Activated CD4-positive, alpha-beta memory T cell treated with anti-CD3 and anti-CD28 coated beads for 36 hours (primary cell): ENCODE measurements around the gene KDM6B. TPM values are rescaled to one million over a fixed set of nuclear protein-coding genes. Genes with fewer than 3 reads are reported as not detected.
"Not testable (repeated sequence)": the region's sequence is repeated elsewhere in the genome, so short reads cannot be mapped to it uniquely, and the experiment has no call there.

ENCODE experiments used
- CTCF ChIA-PET: fragments of 350-600 bp; sonication (Branson Sonifier 250); formaldehyde crosslinking; loops from one replicate; lab custom pipeline; 2021; ENCODE audit warnings: antibody characterized with exemption, inconsistent platforms; lab: Charles Lee
- POLR2A ChIA-PET: fragments of 350-600 bp; sonication (Branson Sonifier 250); formaldehyde crosslinking; loops from one replicate; lab custom pipeline; 2021; ENCODE audit warnings: antibody characterized with exemption; lab: Charles Lee
- DNase-seq: peaks from one replicate; pipeline ENCODE4 v3.0.0-alpha.2; 2020
- H3K27ac Mint-ChIP-seq: one replicate; pipeline ENCODE4 v1.8.0; 2021; ENCODE audit warnings: mixed read lengths
- H3K27me3 Mint-ChIP-seq: one replicate; pipeline ENCODE4 v1.8.0; 2021; ENCODE audit warnings: mixed read lengths
- H3K36me3 Mint-ChIP-seq: one replicate; pipeline ENCODE4 v1.8.0; 2021; ENCODE audit warnings: mixed read lengths
- H3K4me1 Mint-ChIP-seq: one replicate; pipeline ENCODE4 v1.8.0; 2021; ENCODE audit warnings: low read depth, mixed read lengths
- H3K4me3 Mint-ChIP-seq: one replicate; pipeline ENCODE4 v1.8.0; 2021; ENCODE audit warnings: mild to moderate bottlenecking, mixed read lengths
- H3K9me3 Mint-ChIP-seq: one replicate; pipeline ENCODE4 v1.8.0; 2021; ENCODE audit warnings: mixed read lengths
- intact Hi-C: fragments of 100-400 bp; cut with micrococcal nuclease; formaldehyde crosslinking; loops from one replicate; pipeline ENCODE4 v1.15.1; 2023
- total RNA-seq, 2 experiments: library from RNA; stranded (reverse); gene quantifications; one replicate each; pipeline ENCODE4 v1.2.3, GENCODE V29; 2021

The KDM6B gene
- total RNA-seq, 2 experiments from 2014 or later: 44.1 to 49.6 TPM

DNA sequence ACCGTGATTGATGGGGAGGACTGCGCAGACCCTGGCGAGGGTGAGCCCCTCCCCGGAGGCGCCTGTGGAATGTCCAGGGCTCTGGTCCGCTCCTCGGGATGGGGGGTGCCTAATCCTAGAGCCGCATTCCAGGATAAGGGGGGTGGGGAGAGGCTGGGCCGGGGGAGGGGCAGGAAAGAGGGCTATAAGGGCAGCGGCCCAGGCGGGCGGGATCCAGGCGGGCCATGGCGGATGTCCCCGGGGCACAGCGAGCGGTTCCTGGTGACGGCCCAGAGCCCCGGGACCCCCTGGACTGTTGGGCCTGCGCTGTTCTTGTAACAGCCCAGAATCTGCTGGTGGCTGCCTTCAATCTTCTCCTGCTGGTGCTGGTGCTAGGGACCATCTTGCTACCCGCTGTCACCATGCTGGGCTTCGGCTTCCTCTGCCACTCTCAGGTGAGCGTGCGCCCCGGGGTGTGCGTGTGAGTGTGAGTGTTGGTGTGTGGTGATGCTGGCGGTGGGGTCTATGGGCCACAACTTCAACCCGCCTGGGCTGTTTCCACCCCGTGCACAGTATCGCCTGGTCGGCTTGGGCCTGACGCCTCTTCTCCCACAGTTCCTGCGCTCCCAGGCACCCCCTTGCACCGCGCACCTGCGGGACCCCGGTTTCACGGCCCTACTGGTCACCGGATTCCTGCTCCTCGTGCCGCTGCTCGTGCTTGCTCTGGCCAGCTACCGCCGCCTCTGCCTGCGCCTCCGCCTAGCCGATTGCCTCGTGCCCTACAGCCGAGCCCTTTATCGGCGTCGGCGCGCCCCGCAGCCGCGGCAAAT is 21.0 kb downstream of the KDM6B start, which contains the start of gene TMEM88:
TMEM88 (plus strand) TSS at position 216 of the 809 bp plus-strand sequence; CDS start at position 225, 9 bp downstream.
- H3K27me3 Mint-ChIP-seq: no peaks in the 10 kb centered on the region
- no peak within 1 kb of the TSS for H3K4me3 Mint-ChIP-seq
- H3K4me1 Mint-ChIP-seq: peaks cover 44% of the 10 kb centered on the region
- POLR2A ChIA-PET: interaction anchor here (0.7 to 1.0 kb wide), 2 partner anchors 18 to 136 kb away, joined by 3 read pairs; no protein-coding TSS in a partner anchor
- no peak within 1 kb of the TSS for H3K27ac Mint-ChIP-seq
- CTCF ChIA-PET: interaction anchor here (1.0 to 2.6 kb wide), 2 partner anchors 10 to 20 kb away, joined by 3 to 32 read pairs; no protein-coding TSS in a partner anchor
- no peaks in the 10 kb centered on the region for H3K9me3 Mint-ChIP-seq
- intact Hi-C loops: loop anchor here (10.0 kb wide), 1 partner anchor 110 kb away; no protein-coding TSS in a partner anchor
- DNase-seq: peak; percentile 11
- H3K36me3 Mint-ChIP-seq: peaks cover 30% of the 10 kb centered on the region

GRCh38 chr17:7855660-7856010 is 21.6 kb downstream of the KDM6B start:
- CTCF ChIA-PET: interaction anchor here (1.0 to 2.6 kb wide), 2 partner anchors 11 to 20 kb away, joined by 3 to 32 read pairs; no protein-coding TSS in a partner anchor
- no peak for DNase-seq
- Mint-ChIP-seq H3K9me3 (no peaks in the 10 kb centered on the region), H3K27ac (no peak overlapping the region), H3K4me1 (peaks cover 38% of the 10 kb centered on the region), H3K27me3 (no peaks in the 10 kb centered on the region), H3K36me3 (peaks cover 28% of the 10 kb centered on the region), H3K4me3 (no peak overlapping the region)
- POLR2A ChIA-PET: interaction anchor here (0.7 to 2.3 kb wide), 4 partner anchors 11 to 135 kb away, joined by 3 to 20 read pairs (median 11); no protein-coding TSS in a partner anchor
- intact Hi-C loops: loop anchor here (2.0 to 10.0 kb wide), 3 partner anchors 57 to 133 kb away; no protein-coding TSS in a partner anchor

GRCh38 chr17:7856011-7856810 is 22.2 kb downstream of the KDM6B start:
- intact Hi-C loops: loop anchor here (2.0 to 10.0 kb wide), 3 partner anchors 57 to 133 kb away; no protein-coding TSS in a partner anchor
- peak; percentile 62 for DNase-seq
- Mint-ChIP-seq H3K27me3 (no peaks in the 10 kb centered on the region), H3K4me1 (peaks cover 32% of the 10 kb centered on the region), H3K4me3 (no peak overlapping the region), H3K9me3 (no peaks in the 10 kb centered on the region), H3K36me3 (peaks cover 23% of the 10 kb centered on the region), H3K27ac (no peak overlapping the region)
- CTCF ChIA-PET: interaction anchor here (1.0 to 2.6 kb wide), 15 partner anchors 10 to 218 kb away, joined by 3 to 32 read pairs (median 6); partner anchors contain the start of genes CNTROB, RNF227 and TRAPPC1
- POLR2A ChIA-PET: interaction anchor here (0.7 to 2.3 kb wide), 10 partner anchors 11 to 170 kb away, joined by 3 to 20 read pairs (median 6); partner anchors contain the start of genes KDM6B and RNF227

DNA sequence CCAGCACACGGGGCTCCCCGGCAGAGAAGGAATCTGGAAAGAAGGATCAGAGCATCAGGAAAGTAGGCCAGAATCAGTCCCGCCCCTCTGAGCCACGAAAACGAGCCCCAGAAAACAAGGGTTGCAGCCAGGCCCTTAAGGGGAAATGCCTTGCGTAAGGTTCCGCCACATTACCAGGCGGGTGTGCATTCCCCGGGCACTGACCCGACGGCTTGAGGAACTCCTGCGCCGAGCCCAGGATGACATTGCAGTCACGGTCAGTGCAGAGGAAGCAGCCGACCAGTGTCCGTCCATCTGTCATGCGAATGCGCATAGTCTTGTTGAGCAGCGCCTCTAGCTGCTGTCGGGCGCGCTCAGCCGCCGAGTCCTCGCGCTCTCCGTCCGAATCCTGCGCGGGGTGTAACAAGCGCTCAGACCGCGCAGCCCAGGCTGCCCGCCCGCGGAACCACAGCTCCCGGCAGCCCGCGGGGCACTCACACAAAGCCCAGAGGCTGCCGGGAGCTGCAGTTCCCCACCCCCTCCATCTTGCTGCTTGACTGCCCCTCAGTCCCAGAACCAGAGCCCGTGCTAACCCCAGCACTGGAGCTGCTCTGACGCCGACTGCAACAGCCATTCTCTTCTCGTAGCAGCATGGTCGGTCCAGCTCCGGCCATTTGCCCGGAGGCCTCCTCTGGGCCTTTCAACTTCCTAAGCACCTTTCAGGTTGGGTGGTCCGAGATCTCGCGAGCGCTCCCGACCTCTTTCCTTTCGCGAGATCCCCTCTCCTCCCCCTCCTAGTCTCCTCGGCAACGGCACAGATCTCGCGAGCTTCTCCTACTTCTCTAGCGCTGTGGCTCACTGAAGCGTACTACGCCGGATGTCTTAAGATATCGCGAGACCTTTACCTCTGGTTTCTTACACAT is 23.0 kb downstream of the KDM6B start, which contains the start of gene NAA38:
NAA38 (minus strand) TSS at position 749 of the 902 bp plus-strand sequence; CDS start at position 653, 96 bp downstream.
- H3K4me3 Mint-ChIP-seq: no peak within 1 kb of the TSS
- no peak within 1 kb of the TSS for H3K27ac Mint-ChIP-seq
- ChIA-PET POLR2A (interaction anchor here (0.5 to 2.3 kb wide), 15 partner anchors 12 to 525 kb away, joined by 3 to 20 read pairs (median 5); partner anchors contain the start of genes KDM6B, RNF227 and WRAP53), CTCF (interaction anchor here (0.6 to 2.6 kb wide), 21 partner anchors 8 to 222 kb away, joined by 3 to 32 read pairs (median 5); partner anchors contain the start of genes CNTROB, RNF227 and TRAPPC1)
- H3K4me1 Mint-ChIP-seq: peaks cover 25% of the 10 kb centered on the region
- H3K36me3 Mint-ChIP-seq: peaks cover 17% of the 10 kb centered on the region
- DNase-seq: peak; percentile 97
- intact Hi-C loops: loop anchor here (1.0 to 10.0 kb wide), 7 partner anchors 15 to 171 kb away; no protein-coding TSS in a partner anchor
- H3K9me3 Mint-ChIP-seq: no peaks in the 10 kb centered on the region
- no peaks in the 10 kb centered on the region for H3K27me3 Mint-ChIP-seq

DNA sequence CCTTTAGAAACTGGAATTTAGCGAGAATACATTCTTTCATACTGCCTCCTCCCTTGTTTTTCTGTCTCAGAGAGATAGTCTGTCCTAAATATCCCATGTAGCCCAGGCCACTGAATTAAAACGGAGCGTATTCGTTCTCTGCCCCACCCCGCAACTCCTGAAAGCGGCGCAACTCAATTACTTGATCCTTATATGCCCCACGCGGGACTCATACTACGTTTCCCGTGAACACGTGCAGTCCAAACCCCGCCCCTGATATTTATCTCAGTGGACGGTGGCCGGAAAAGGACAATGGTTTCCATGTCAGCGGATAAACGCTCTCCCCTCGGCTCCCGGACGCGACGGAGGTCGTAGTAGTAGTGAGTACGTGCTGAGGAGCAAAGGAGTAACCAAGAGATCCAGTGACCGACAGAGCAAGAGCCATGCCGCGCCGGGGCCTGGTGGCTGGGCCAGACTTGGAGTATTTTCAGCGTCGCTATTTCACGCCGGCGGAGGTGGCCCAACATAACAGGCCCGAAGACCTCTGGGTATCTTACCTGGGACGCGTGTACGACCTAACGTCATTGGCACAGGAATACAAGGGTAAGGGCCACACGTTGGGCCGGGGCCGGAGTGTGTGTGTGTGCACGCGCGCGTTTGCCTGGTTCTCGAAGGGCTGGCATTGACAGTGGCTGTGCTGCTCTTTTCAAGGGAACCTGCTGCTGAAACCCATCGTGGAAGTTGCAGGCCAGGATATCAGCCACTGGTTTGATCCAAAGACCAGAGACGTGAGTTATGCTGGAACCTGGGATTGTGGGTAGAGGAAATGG is 23.9 kb downstream of the KDM6B start, which contains the start of gene CYB5D1:
CYB5D1 (plus strand) TSS at position 291 of the 809 bp plus-strand sequence; CDS start at position 423, 132 bp downstream.
- H3K4me1 Mint-ChIP-seq: peaks cover 20% of the 10 kb centered on the region
- peaks cover 13% of the 10 kb centered on the region for H3K36me3 Mint-ChIP-seq
- H3K9me3 Mint-ChIP-seq: no peaks in the 10 kb centered on the region
- no peak within 1 kb of the TSS for H3K27ac Mint-ChIP-seq
- no peak within 1 kb of the TSS for H3K4me3 Mint-ChIP-seq
- intact Hi-C loops: loop anchor here (1.0 to 10.0 kb wide), 7 partner anchors 16 to 172 kb away; no protein-coding TSS in a partner anchor
- peak; percentile 92 for DNase-seq
- ChIA-PET CTCF (interaction anchor here (0.6 to 9.3 kb wide), 21 partner anchors 7 to 221 kb away, joined by 3 to 134 read pairs (median 6); partner anchors contain the start of genes CNTROB, RNF227 and TRAPPC1), POLR2A (interaction anchor here (0.8 to 2.3 kb wide), 12 partner anchors 15 to 315 kb away, joined by 3 to 19 read pairs (median 5); partner anchors contain the start of genes KDM6B, RNF227 and WRAP53)
- no peaks in the 10 kb centered on the region for H3K27me3 Mint-ChIP-seq

DNA sequence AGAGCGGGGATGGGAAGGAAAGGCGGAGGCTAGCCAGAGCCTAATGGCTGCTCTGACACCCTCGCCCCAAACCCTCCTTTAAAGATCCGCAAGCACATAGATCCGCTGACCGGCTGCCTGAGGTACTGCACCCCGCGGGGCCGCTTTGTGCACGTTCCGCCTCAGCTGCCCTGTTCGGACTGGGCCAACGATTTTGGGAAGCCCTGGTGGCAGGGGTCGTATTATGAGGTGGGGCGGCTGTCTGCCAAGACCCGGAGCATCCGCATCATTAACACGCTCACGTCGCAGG is 24.4 kb downstream of the KDM6B start:
- peaks cover 20% of the 10 kb centered on the region for H3K4me1 Mint-ChIP-seq
- POLR2A ChIA-PET: no interaction called here

DNA sequence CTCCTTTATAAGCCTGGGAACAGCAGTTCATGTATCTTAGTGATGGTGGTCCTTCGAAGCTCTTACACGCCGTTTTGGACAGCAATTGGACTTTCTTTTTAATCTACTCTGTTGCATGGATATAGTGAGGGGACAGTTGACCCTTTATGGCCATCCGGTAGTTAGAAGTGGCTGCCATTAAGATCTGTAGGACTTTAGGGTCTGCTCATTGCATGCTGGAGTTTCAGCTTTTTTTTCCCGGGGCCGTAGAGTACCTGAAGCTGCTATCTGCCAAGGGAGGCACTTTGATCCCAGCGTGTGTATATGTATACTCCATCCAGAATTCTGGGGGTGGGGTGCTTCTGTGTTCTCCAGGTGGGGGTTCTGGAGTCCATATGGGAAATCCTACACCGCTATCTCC is 25.0 kb downstream of the KDM6B start:
- no peak overlapping the region for H3K4me3 Mint-ChIP-seq
- no peaks in the 10 kb centered on the region for H3K27me3 Mint-ChIP-seq
- H3K4me1 Mint-ChIP-seq: peaks cover 17% of the 10 kb centered on the region
- DNase-seq: no peak
- no peak overlapping the region for H3K27ac Mint-ChIP-seq
- POLR2A ChIA-PET: no interaction called here
- peaks cover 10% of the 10 kb centered on the region for H3K36me3 Mint-ChIP-seq
- no peaks in the 10 kb centered on the region for H3K9me3 Mint-ChIP-seq
- CTCF ChIA-PET: interaction anchor here (0.6 to 9.3 kb wide), 6 partner anchors 24 to 523 kb away, joined by 3 to 134 read pairs (median 4); no protein-coding TSS in a partner anchor
- intact Hi-C loops: loop anchor here (10.0 kb wide), 1 partner anchor 114 kb away; no protein-coding TSS in a partner anchor

More for the DNA sequence above, 24.4 kb downstream of the KDM6B start:
- Mint-ChIP-seq H3K4me3 (no peak overlapping the region), H3K9me3 (no peaks in the 10 kb centered on the region), H3K27me3 (no peaks in the 10 kb centered on the region), H3K36me3 (peaks cover 11% of the 10 kb centered on the region), H3K27ac (no peak overlapping the region)
- intact Hi-C loops: loop anchor here (10.0 kb wide), 1 partner anchor 114 kb away; no protein-coding TSS in a partner anchor
- CTCF ChIA-PET: interaction anchor here (0.6 to 9.3 kb wide), 5 partner anchors 23 to 524 kb away, joined by 3 to 134 read pairs (median 3); no protein-coding TSS in a partner anchor
- peak; percentile 61 for DNase-seq

DNA sequence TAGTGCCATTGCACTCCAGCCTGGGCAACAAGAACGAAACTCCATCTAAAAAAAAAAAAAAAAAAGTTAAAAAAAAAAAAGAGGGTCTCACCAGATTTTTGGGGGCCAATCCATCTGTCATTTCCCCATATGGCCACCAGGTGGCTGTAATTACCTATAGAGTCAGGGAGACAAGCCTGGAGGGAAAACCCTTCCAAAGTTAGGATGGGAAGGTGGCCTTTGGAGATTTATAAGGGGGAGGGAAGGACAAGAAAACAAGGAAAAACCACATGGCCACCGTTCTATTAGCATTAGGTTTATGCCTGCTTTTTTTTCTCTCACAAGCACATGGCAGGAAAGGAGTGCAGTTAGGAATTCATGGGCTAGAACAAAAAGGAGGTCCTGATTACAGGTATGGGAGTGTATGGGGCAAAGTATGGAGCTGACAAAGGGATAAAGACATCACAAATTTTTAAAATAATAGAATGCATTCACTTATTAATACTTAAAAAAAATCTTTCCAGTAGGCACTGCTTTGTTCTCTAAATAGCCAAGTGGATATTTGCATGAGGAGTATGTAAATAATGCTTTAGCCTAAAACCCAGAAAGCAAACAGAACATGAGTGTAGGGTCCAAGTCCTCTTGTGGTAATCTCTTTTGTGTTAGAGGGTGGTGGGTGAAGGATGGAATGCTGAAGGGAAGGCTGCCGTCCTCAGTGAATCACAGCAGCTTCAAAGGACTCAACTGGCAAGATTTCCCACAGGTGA is 28.8 kb downstream of the KDM6B start:
- H3K36me3 Mint-ChIP-seq: peaks cover 14% of the 10 kb centered on the region
- ChIA-PET CTCF (interaction anchor here (0.6 to 9.3 kb wide), 20 partner anchors 9 to 465 kb away, joined by 3 to 134 read pairs (median 6); partner anchors contain the start of genes CNTROB and TRAPPC1), POLR2A (no interaction called here)
- no peak overlapping the region for H3K4me3 Mint-ChIP-seq
- H3K27me3 Mint-ChIP-seq: no peaks in the 10 kb centered on the region
- intact Hi-C loops: loop anchor here (1.0 kb wide), 1 partner anchor 125 kb away; no protein-coding TSS in a partner anchor
- H3K9me3 Mint-ChIP-seq: no peaks in the 10 kb centered on the region
- H3K27ac Mint-ChIP-seq: no peak overlapping the region
- H3K4me1 Mint-ChIP-seq: peaks cover 16% of the 10 kb centered on the region
- DNase-seq: peak; percentile 39

DNA sequence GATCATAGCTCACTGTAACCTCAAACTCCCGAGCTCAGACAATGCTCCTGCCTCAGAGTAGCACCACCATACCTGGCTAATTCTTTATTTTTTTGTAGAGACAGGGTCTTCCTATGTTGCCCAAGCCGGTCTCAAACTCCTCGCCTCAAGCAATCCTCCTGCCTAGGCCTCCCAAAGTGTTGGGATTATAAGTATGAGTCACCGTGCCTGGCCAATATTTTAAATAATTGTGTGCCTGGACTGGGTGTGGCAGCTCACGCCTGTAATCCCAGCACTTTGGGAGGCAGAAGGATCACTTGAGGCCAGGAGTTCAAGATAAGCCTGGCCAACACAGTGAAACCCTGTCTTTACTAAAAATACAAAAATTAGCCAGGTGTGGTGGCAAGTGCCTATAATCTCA is 30.4 kb downstream of the KDM6B start:
- H3K27me3 Mint-ChIP-seq, DNase-seq, H3K9me3 Mint-ChIP-seq, intact Hi-C loops, H3K27ac Mint-ChIP-seq, H3K4me3 Mint-ChIP-seq, POLR2A ChIA-PET: not testable (repeated sequence)
- H3K36me3 Mint-ChIP-seq: peaks cover 14% of the 10 kb centered on the region
- H3K4me1 Mint-ChIP-seq: peaks cover 28% of the 10 kb centered on the region
- CTCF ChIA-PET: interaction anchor here (0.7 to 9.3 kb wide), 15 partner anchors 9 to 207 kb away, joined by 3 to 134 read pairs (median 5); partner anchors contain the start of genes CNTROB and TRAPPC1
